Stimulated activated CD4-positive, alpha-beta T cell treated with anti-CD3 and anti-CD28 coated beads, Interleukin-2, amount 100 ng/mL, for 48 hours (primary cell): ENCODE results near the gene TMEM120A.

Source experiments
- DNase-seq, 2 donors: peaks; one replicate each; pipeline ENCODE4 v3.0.0-alpha.2; 2020

Gene TMEM120A

DNA sequence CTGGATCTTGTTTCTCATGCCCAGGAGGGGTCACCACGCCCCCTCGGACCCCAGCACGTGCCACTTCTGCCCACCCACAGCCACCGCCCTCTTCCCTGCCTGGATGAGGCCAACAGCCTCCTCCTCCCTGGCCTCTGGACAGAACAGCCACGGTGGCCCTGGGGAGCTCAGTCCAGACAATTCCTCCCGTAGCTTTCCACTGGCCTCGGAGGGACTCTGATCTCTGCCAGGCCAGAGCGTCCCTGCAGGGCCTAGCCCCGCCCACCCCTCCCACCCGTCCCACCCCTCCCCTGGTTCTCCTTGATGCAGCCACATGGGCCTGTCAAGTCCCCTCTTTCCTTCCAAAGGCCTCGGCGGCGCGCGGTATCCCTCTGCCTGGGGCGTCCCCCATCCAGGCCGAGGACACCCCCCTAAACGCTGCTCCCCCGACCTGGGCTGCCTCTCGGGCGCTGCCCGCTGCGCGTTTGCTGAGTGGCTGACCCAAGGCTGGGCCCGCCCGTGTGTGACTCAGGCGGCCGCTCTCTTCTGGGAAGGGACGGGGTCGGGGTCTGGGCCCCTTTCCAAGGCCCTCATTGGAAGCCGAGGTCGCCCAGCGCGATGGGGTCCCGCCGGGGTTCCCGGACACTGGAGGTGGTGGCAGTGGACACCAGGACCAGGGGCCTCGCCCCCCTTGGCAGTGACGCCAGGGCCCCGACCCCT lies 557 bp downstream of the TMEM120A start:
- DNase-seq, result no peak

DNA sequence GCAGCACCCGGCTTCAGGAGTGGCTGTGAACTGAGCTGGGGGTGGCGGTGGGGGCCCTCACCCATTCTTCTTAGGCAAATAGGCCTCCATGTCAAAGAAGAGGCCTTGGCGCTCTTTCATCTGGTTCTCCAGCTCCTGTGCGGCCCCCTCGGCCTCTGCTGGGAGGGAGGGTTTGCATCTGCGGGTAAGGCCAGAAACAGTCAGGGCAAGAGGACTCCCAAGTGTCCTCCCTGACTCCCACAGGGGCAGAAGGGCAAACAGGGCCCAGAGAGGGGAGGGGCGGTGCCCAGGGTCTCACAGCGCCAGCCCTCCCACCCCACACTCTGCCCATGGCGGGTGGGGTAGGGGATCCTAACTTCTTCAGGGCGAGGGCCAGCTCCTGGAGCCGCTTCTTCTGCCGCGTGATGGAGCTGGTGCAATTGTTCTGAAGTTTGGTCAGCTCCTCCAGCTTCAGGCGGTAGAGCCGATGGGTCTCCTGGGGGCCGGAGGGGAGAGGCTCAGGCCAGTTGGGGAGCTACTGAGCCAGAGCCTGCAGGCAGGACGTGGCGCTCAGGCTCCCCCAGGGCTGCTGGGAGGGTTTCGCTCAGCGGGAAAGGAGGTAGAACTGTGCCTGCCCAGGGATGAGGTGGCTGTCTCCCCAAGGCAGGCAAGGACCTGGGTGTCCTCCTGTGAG lies 2.2 kb downstream of the TMEM120A start:
- no peak for DNase-seq

- DNase-seq, result no peak
Observed at GRCh38 chr7:75991531-75992082, 2.8 kb downstream of the TMEM120A start.

GRCh38 chr7:75989500-75990388 lies 4.7 kb downstream of the TMEM120A start:
- no peak for DNase-seq

GRCh38 chr7:75988568-75989499 lies 5.6 kb downstream of the TMEM120A start:
- no peak for DNase-seq

DNA sequence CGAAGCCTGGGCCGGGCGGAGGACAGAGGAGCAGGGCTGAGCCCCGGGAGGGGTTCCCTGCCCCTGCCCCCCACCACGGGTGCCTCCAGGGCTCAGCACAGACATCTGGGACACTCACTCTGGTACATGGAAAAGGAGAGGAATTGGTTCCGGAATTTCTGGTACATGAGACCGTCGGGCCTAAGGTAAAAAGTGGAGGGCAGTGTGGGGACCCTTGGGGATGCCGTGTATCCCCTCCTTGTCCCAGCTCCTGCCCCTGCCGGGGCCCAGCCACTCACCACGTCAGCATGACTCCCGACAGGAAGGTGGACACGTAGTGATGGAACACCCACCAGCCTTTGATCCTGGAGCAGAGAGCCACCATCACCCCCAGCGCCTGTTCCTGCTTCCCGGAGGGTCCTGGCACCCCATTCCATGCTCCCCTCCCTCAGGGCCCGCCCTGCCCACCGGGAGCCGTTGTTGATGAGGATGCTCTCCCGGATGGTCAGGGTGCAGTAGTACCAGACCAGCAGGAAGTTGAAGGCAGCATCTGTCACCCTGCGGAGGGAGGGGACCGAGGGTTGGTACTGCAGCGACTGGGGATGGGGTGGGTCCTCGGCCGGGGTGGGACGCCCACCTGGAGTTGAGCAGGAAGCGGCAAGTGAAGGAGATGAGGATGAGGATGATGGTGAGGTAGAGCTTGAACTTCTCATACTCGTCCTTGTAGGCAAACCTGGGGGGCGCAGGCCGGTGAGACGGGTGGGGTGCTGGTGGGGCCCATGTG lies 6.4 kb downstream of the TMEM120A start:
- no peak for DNase-seq

DNA sequence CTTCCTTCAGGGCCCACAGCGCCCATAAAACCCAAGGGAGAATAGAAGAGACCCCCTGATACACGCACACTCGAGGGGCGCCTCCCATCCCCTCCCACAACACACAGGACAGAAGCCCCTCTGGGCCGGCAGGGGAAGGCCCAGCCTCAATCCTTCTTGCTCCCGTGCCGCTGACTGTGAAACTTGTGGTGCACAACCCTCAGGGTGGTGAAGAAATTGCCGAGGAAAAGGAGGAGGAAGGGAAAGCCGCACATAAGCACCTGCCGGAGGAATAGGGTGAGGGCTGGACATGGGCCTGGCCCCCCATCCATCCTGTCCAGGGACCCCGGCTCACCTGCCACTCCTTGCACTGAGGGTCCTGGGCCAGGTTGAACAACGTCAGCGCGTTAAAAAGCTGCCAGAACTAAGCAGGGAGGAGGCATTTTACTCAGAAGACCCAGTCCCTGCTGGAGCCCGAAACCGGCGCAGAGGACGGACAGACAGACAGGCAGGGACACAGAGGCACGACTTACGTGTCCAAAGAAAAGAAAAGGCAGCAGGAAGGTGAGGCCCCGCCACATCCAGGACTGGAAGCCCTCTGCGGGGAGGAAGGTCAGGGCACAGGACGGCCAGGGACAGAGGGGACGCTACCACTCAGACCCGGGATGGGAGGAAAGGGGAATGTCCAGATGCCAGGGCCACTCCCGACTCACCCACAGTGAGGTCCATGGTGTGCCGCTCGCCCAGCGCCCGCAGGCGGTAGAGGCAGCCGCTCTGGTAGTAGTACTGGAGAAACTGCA lies 7.2 kb downstream of the TMEM120A start:
- DNase-seq, result no peak

GRCh38 chr7:75986147-75986781 lies 8.1 kb downstream of the TMEM120A start:
- no peak for DNase-seq

- DNase-seq, result no peak
Observed at GRCh38 chr7:75985518-75986146, 8.8 kb downstream of the TMEM120A start.

DNA sequence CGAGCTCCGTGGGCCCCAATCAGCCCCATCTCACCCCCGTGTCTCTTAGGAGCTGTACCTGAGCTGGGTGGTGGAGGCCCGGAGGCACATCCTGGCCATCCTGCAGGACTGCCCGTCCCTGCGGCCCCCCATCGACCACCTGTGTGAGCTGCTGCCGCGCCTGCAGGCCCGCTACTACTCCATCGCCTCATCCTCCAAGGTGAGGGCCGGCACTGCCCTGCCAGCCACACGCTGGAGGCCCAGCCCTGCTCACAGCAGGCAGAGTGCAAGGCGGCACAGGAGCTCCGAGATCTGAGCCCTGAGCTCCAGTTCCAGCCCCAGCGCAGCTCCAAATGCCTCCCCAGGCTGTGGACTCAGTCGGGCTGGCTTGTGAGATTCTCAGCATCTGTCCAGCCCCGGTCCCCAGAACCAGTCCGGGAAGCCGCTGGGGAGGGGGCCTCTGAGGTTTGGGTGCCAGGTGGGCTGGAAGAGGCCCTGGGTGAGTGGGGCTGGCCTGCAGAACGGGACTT lies 9.3 kb downstream of the TMEM120A start:
- no peak for DNase-seq

DNA sequence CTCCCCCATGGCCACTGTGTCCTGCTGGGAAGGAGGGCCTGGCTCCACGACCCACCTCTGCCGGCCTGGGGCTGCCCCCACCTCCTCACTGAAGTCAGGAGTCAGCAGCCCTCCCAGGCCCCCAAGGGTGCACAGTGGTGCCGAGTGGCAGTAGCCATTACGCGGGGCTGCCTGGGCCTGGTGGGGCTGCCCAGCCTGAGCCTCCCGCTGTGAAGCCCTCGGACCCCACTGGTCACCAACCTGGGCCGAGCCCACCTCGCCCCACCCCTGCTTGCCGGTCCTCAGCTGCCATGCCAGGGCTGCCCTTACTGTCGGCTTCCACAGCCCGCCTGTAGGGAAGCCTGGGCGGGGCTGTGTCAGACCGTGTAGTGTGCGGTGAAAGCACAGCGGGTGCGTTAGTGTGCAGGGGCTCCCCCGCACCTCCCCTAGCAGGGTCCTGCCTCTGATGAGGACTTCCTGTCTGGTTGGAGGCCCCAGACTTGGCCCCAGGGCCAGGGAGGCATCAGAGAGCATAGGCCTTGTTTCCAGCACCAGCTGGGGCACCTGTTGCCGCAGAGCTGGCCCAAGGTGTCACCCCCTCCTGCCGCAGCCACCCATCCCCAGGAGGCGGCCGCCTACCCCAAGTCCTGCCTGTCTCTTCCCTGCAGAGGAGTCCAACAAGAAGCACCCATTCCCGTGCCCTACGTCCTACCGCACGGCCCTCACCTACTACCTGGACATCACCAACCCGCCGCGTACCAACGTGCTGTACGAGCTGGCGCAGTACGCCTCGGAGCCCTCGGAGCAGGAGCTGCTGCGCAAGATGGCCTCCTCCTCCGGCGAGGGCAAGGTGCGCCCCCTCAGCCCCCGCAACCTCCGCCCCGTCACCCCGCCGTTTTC lies 10.0 kb downstream of the TMEM120A start:
- no peak for DNase-seq

DNA sequence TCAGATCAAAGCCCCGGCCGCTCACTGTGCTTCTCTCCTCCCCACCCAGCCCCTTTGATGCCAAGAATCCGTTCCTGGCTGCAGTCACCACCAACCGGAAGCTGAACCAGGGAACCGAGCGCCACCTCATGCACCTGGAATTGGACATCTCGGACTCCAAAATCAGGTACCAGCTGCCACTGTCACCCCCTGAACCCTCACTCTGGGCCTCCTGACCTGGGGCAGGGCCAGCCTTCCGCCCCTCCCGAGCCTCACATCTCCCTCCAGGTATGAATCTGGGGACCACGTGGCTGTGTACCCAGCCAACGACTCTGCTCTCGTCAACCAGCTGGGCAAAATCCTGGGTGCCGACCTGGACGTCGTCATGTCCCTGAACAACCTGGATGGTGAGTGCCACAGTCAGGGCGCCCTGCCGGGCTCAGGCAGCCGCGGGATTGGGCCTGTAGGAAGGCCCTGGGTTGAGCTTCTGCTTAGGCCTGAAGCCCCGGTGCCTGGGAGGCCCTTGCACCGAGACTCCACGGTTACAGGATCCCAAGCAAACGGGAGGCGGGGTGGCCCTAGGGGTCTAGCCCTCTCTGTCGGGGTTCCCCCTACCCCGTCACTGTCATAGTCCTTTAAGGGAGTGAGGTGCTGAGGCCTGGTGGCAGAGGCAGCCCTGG lies 10.8 kb downstream of the TMEM120A start:
- no peak for DNase-seq

- DNase-seq, result no peak
Observed at GRCh38 chr7:75982306-75983064, 11.9 kb downstream of the TMEM120A start.

- DNase-seq, result no peak
Observed at GRCh38 chr7:75981453-75982305, 12.7 kb downstream of the TMEM120A start.

GRCh38 chr7:75981203-75981452 lies 13.3 kb downstream of the TMEM120A start:
- DNase-seq, result no peak
